Transverse colon (tissue), 4 donors: ENCODE results near the gene KRT27.

Source experiments
- EP300 ChIP-seq: sonication (generic); formaldehyde crosslinking; IDR thresholded peaks from one replicate; pipeline ENCODE4 v1.6.1; 2017; ENCODE audit warnings: antibody characterized with exemption, low read depth
- POLR2A ChIP-seq: fragments of 450-650 bp; IDR thresholded peaks from one replicate; pipeline ENCODE4 v1.6.1; 2016; ENCODE audit warnings: antibody characterized with exemption, mild to moderate bottlenecking, moderate library complexity
- POLR2AphosphoS5 ChIP-seq, 3 donors: sonication (generic); formaldehyde crosslinking; IDR thresholded peaks; one replicate each; pipeline ENCODE4 v1.6.1; 2016; ENCODE audit warnings: antibody characterized with exemption in 3 of 3
- TF ChIP-seq, protein P1 (sequence below), 5 experiments: fragments of 200-600 bp in 3 of 5; fragments of 450-650 bp in 2 of 5; sonication (generic) in 3 of 5; IDR thresholded peaks; 1 replicate in 2 of 5; 2 replicates in 3 of 5; pipeline ENCODE4 v1.5.1; 2016 to 2017; ENCODE audit warnings: antibody characterized with exemption in 5 of 5, inconsistent platforms in 3 of 5, mild to moderate bottlenecking in 2 of 5, moderate library complexity in 1 of 5

DNA sequence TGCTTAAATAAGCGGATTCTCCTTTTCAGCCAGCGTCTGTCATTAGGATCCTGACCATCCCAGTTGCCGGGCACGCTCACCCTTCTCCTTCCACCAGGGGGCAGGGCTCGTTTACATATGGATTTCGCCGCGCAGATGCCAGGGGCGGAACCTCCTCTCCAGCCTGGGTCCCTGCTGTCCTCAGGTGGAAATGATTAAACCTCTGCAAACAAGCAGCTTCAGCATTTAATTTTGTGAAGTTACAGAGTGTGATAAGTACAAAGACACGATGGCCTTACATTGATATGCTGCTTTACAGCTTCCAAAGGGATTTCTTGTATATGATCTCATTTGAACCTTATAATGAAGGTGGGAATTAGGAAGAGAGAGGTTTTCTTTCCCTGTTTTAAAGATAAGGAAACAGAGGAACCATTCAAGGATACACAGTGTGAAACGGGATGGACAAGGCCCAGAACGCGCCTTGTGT, 21.3 kb upstream of the KRT27 start:
- no peak for TF ChIP-seq POLR2A
- TF ChIP-seq, protein P1, sequence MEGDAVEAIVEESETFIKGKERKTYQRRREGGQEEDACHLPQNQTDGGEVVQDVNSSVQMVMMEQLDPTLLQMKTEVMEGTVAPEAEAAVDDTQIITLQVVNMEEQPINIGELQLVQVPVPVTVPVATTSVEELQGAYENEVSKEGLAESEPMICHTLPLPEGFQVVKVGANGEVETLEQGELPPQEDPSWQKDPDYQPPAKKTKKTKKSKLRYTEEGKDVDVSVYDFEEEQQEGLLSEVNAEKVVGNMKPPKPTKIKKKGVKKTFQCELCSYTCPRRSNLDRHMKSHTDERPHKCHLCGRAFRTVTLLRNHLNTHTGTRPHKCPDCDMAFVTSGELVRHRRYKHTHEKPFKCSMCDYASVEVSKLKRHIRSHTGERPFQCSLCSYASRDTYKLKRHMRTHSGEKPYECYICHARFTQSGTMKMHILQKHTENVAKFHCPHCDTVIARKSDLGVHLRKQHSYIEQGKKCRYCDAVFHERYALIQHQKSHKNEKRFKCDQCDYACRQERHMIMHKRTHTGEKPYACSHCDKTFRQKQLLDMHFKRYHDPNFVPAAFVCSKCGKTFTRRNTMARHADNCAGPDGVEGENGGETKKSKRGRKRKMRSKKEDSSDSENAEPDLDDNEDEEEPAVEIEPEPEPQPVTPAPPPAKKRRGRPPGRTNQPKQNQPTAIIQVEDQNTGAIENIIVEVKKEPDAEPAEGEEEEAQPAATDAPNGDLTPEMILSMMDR (IDR thresholded peaks at IDR 0.05) = peak; percentile 79 to 87 (median 81)
- TF ChIP-seq POLR2AphosphoS5 (IDR thresholded peaks at IDR 0.05) = no peak
- no peak for TF ChIP-seq EP300
